ENCODE measurements around the gene TMEM150B. TPM values are rescaled to one million over a fixed set of nuclear protein-coding genes. Genes with fewer than 3 reads are reported as not detected.
A peak's percentile ranks its signal among the peaks of the same experiment; 100 is the strongest.

Gene TMEM150B
- total and polyA plus RNA-seq, 9 of the 15 experiments (the other 6 are each of a cell fraction or from before 2014, with no cell fraction given): 0.47 to 1.3 (median 0.74) TPM; not detected in 2

DNA sequence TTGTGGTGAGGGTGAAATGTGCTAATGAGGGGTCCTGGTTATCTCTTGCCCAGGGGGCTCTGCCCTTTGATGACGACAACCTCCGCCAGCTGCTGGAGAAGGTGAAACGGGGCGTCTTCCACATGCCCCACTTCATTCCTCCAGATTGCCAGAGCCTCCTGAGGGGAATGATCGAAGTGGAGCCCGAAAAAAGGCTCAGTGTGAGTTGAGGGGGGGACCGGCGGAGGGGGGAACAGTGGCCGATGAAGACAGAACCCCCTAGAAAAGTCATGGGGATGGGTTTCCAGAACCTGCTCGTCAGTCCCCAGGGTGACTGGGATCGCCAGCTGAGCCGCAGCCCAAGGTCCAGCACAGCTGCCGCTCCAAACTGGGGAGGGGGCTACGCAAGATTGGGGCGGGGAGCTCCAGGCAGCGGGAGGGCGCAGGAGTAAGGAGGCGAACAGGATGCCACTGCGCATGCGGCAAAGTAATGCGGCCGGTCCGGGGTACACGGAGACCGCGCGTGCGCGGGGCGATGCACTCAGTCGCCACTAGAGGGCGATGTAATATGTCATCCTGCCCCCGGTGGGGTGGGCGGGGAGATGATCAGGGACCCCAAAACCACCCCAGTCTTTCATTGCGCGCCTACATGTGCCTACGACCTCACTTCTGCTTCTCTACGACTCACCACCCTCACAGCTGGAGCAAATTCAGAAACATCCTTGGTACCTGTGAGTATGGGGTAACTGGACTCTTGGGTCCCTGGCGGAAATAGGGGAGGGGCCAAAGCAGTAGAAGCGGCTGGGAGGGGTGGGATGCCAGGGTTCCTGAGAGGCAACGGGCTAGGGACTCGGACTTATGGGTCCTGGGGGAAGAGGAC, 23.5 kb downstream of the TMEM150B start (continued):
- peak; percentile 77 for TF ChIP-seq CTCFL (IDR thresholded peaks at IDR 0.05; ENCODE audit: borderline replicate concordance, insufficient read depth, low read depth, low read length, poor library complexity, severe bottlenecking)
- TF ChIP-seq ZBED1 (IDR thresholded peaks at IDR 0.05): no peak; the same call in 1 of the 2 replicates
- TF ChIP-seq HNRNPL (IDR thresholded peaks at IDR 0.05; ENCODE audit: low read depth, low read length): no peak
- no peak for TF ChIP-seq ZBTB34 (CRISPR knock-in tag; IDR thresholded peaks at IDR 0.05)
- TF ChIP-seq, protein P1, sequence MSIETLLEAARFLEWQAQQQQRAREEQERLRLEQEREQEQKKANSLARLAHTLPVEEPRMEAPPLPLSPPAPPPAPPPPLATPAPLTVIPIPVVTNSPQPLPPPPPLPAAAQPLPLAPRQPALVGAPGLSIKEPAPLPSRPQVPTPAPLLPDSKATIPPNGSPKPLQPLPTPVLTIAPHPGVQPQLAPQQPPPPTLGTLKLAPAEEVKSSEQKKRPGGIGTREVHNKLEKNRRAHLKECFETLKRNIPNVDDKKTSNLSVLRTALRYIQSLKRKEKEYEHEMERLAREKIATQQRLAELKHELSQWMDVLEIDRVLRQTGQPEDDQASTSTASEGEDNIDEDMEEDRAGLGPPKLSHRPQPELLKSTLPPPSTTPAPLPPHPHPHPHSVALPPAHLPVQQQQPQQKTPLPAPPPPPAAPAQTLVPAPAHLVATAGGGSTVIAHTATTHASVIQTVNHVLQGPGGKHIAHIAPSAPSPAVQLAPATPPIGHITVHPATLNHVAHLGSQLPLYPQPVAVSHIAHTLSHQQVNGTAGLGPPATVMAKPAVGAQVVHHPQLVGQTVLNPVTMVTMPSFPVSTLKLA (conservative IDR thresholded peaks at IDR 0.05): 0 out of 4 replicates have a peak, but pooled peaks of 1 of the 2 experiments have one; percentile 44
- peak; percentile 14; the same call in 1 of the 2 replicates for TF ChIP-seq TOE1 (IDR thresholded peaks at IDR 0.05; ENCODE audit: borderline replicate concordance)
- TF ChIP-seq TOE1 (CRISPR knock-in tag; IDR thresholded peaks at IDR 0.05; ENCODE audit: borderline replicate concordance, low read depth): no peak
- TF ChIP-seq ZNF347 (CRISPR knock-in tag; IDR thresholded peaks at IDR 0.05; ENCODE audit: low read depth): no peak
- 0 out of 2 replicates have a peak, but pooled peaks have one; percentile 22 for TF ChIP-seq KLF16 (IDR thresholded peaks at IDR 0.05)
- TF ChIP-seq ATF1 (CRISPR knock-in tag; IDR thresholded peaks at IDR 0.05): no peak
- TF ChIP-seq ATF1 (tag; IDR thresholded peaks at IDR 0.05): no peak
- TF ChIP-seq CHAMP1 (IDR thresholded peaks at IDR 0.05): no peak
- no peak for TF ChIP-seq MECOM (CRISPR knock-in tag; IDR thresholded peaks at IDR 0.05)
- no peak for TF ChIP-seq LEF1 (IDR thresholded peaks at IDR 0.05)
- no peak for TF ChIP-seq MBD1 (CRISPR knock-in tag; IDR thresholded peaks at IDR 0.05)
- no peak for TF ChIP-seq FOXJ2 (tag; IDR thresholded peaks at IDR 0.05)

All from K562 (cell line).